Epidermal melanocyte (primary cell): ENCODE measurements around the gene TELO2.
"Not testable (repeated sequence)": the region's sequence is repeated elsewhere in the genome, so short reads cannot be mapped to it uniquely, and the experiment has no call there.

ENCODE experiments used
- DNase-seq: peaks from one replicate; pipeline ENCODE4 v3.0.0; 2011; ENCODE audit warnings: low spot score; ENCODE audit not compliant: insufficient read length

Gene TELO2

GRCh38 chr16:1475552-1476114 lies 17.5 kb upstream of the TELO2 start:
- no peak for DNase-seq

- no peak for DNase-seq
Measured at GRCh38 chr16:1477033-1477432, 16.1 kb upstream of the TELO2 start.

- not testable (repeated sequence) for DNase-seq
Measured at GRCh38 chr16:1478937-1479336, 14.2 kb upstream of the TELO2 start.

GRCh38 chr16:1481906-1482835 lies 11.0 kb upstream of the TELO2 start:
- no peak for DNase-seq

GRCh38 chr16:1485847-1486496 lies 7.2 kb upstream of the TELO2 start:
- DNase-seq: no peak

GRCh38 chr16:1486551-1487390 lies 6.4 kb upstream of the TELO2 start:
- DNase-seq: no peak

GRCh38 chr16:1487395-1488053 lies 5.6 kb upstream of the TELO2 start:
- DNase-seq: no peak

- no peak for DNase-seq
Measured at GRCh38 chr16:1488054-1488601, 5.0 kb upstream of the TELO2 start.

GRCh38 chr16:1488619-1489018 lies 4.5 kb upstream of the TELO2 start, which contains the start of gene PTX4:
Gene PTX4 (minus strand): TSS chr16:1488944. CDS start chr16:1488909, 35 bp downstream.
- no peak for DNase-seq

GRCh38 chr16:1489077-1489476 lies 4.1 kb upstream of the TELO2 start:
- DNase-seq: no peak

- no peak for DNase-seq
Measured at GRCh38 chr16:1491327-1491726, 1.8 kb upstream of the TELO2 start.

- DNase-seq: no peak
Measured at GRCh38 chr16:1492082-1492922, 858 bp upstream of the TELO2 start.

- DNase-seq: no peak
Measured at GRCh38 chr16:1493746-1494094, 560 bp downstream of the TELO2 start.

GRCh38 chr16:1494129-1494640 lies 1.0 kb downstream of the TELO2 start:
- DNase-seq: peak; percentile 88

- no peak for DNase-seq
Measured at GRCh38 chr16:1494711-1495110, 1.6 kb downstream of the TELO2 start.

- DNase-seq: no peak
Measured at GRCh38 chr16:1495211-1495888, 2.2 kb downstream of the TELO2 start.

- DNase-seq: no peak
Measured at GRCh38 chr16:1495889-1496262, 2.7 kb downstream of the TELO2 start.

GRCh38 chr16:1496464-1496863 lies 3.3 kb downstream of the TELO2 start:
- no peak for DNase-seq

GRCh38 chr16:1497014-1497598 lies 3.9 kb downstream of the TELO2 start:
- no peak for DNase-seq
